GM12892 (cell line): ENCODE measurements around the gene LETMD1.

Experiments used
- POLR2A ChIP-seq: IDR thresholded peaks from 2 replicates; pipeline ENCODE4 v1.6.1; 2011; ENCODE audit warnings: low read depth, low read length, control low read depth
- POLR2AphosphoS5 ChIP-seq: IDR thresholded peaks from 2 replicates; pipeline ENCODE4 v1.6.1; 2011; ENCODE audit warnings: low read depth, low read length, control low read depth
- TAF1 ChIP-seq: IDR thresholded peaks from 2 replicates; pipeline ENCODE4 v1.6.1; 2011; ENCODE audit warnings: low read depth, mild to moderate bottlenecking, control low read depth, low read length, borderline replicate concordance

- TF ChIP-seq POLR2A (no peak), TAF1 (no peak), POLR2AphosphoS5 (no peak)
Observed at GRCh38 chr12:51098611-51099010, 50.5 kb downstream of the LETMD1 start.
